K562 (cell line): ENCODE measurements around the gene SMARCA4. TPM values are rescaled to one million over a fixed set of nuclear protein-coding genes. Genes with fewer than 3 reads are reported as not detected.

Source experiments
- ARID3A ChIP-seq: IDR thresholded peaks from 2 replicates; pipeline ENCODE4 v1.6.1; 2012; ENCODE audit warnings: low read depth, low read length, improper control_type of control experiment, borderline replicate concordance
- CTBP1 ChIP-seq: fragments of 450-650 bp; IDR thresholded peaks from 2 replicates; pipeline ENCODE4 v1.6.1; 2016; ENCODE audit warnings: borderline replicate concordance
- E2F5 ChIP-seq: sonication (generic); formaldehyde crosslinking; IDR thresholded peaks from 2 replicates; pipeline ENCODE4 v1.8.0; 2022; ENCODE audit warnings: mild to moderate bottlenecking, missing genetic modification reagents
- HDAC8 ChIP-seq: fragments of 450-650 bp; IDR thresholded peaks from 2 replicates; pipeline ENCODE4 v1.6.1; 2016; ENCODE audit warnings: mild to moderate bottlenecking, missing genetic modification characterization, moderate library complexity, missing compliant biosample characterization
- KAT2B ChIP-seq: IDR thresholded peaks from one replicate; pipeline ENCODE4 v1.6.1; 2012; ENCODE audit warnings: low read depth, mild to moderate bottlenecking, control low read depth, inconsistent platforms, low read length, moderate library complexity
- MAZ ChIP-seq, 2 experiments: fragments of 450-650 bp in 1 of 2; sonication (generic) in 1 of 2; formaldehyde crosslinking; IDR thresholded peaks in 1 of 2; conservative IDR thresholded peaks in 1 of 2; 2 replicates each; pipeline versions ENCODE4 v1.4.0 to v1.5.0; 2020; ENCODE audit warnings: mild to moderate bottlenecking in 1 of 2, missing genetic modification reagents in 1 of 2
- MTA1 ChIP-seq: fragments of 450-650 bp; IDR thresholded peaks from 2 replicates; pipeline ENCODE4 v1.6.1; 2017; ENCODE audit warnings: borderline replicate concordance
- NFRKB ChIP-seq: fragments of 450-650 bp; IDR thresholded peaks from 2 replicates; pipeline ENCODE4 v1.6.1; 2016; ENCODE audit warnings: low read depth
- NRF1 ChIP-seq, 2 experiments: fragments of 450-650 bp; IDR thresholded peaks in 1 of 2; conservative IDR thresholded peaks in 1 of 2; 2 replicates each; pipeline ENCODE4 v1.6.1; 2014; ENCODE audit warnings: mild to moderate bottlenecking in 2 of 2
- PKNOX1 ChIP-seq: fragments of 450-650 bp; IDR thresholded peaks from 2 replicates; pipeline ENCODE4 v1.6.1; 2016
- POU5F1 ChIP-seq: fragments of 150-350 bp; IDR thresholded peaks from 2 replicates; pipeline ENCODE4 v1.6.1; 2014; ENCODE audit warnings: borderline replicate concordance, low read length, low read depth, mild to moderate bottlenecking; ENCODE audit not compliant: partially characterized antibody
- TARDBP ChIP-seq: fragments of 450-650 bp; IDR thresholded peaks from 2 replicates; pipeline ENCODE4 v1.6.1; 2016
- TSHZ1 ChIP-seq: fragments of 250-450 bp; sonication (Bioruptor Pico); IDR thresholded peaks from 2 replicates; pipeline ENCODE4 v1.4.0; 2020; ENCODE audit warnings: mild to moderate bottlenecking, moderate library complexity
- U2AF1 ChIP-seq: fragments of 200-400 bp; formaldehyde crosslinking; optimal IDR thresholded peaks from 2 replicates; pipeline ENCODE3; 2017; ENCODE audit warnings: mild to moderate bottlenecking, low read depth, low read length, moderate library complexity
- ZBTB12 ChIP-seq: fragments of 250-450 bp; sonication (Bioruptor Pico); IDR thresholded peaks from 2 replicates; pipeline ENCODE4 v1.4.0; 2020
- ZNF143 ChIP-seq: sonication (generic); formaldehyde crosslinking; IDR thresholded peaks from 2 replicates; pipeline ENCODE4 v1.9.0; 2022; ENCODE audit warnings: mild to moderate bottlenecking, missing genetic modification reagents
- ZNF174 ChIP-seq: fragments of 250-450 bp; sonication (Bioruptor Pico); IDR thresholded peaks from 2 replicates; pipeline ENCODE4 v1.4.0; 2020; ENCODE audit warnings: mild to moderate bottlenecking
- ZNF239 ChIP-seq: fragments of 250-450 bp; sonication (Bioruptor Pico); IDR thresholded peaks from 2 replicates; pipeline ENCODE4 v1.4.0; 2020; ENCODE audit warnings: mild to moderate bottlenecking
- ZNF408 ChIP-seq: fragments of 250-450 bp; sonication (Bioruptor Pico); IDR thresholded peaks from 2 replicates; pipeline ENCODE4 v1.4.0; 2020; ENCODE audit warnings: low read depth, mild to moderate bottlenecking, moderate library complexity
- ZNF707 ChIP-seq: fragments of 250-450 bp; sonication (Bioruptor Pico); conservative IDR thresholded peaks from 2 replicates; pipeline ENCODE4 v1.8.0; 2022; ENCODE audit warnings: inconsistent platforms, mild to moderate bottlenecking, moderate library complexity
- polyA plus RNA-seq, 8 experiments: library from polyadenylated mRNA; depleted of rRNA in 4 of 8; stranded (reverse) in 5 of 8; unstranded in 3 of 8; fragments of >200 nt; fragmentation: Nextera tagmentation in 2 of 8; fragmentation: Illumina TruSeq in 1 of 8; extraction: Ambion mirVana in 2 of 8; extraction: Trizol in 1 of 8; gene quantifications; 2 replicates each; pipeline versions ENCODE4 v1.2.1 to v1.2.3, GENCODE V29; 2011 to 2014; ENCODE audit warnings: inconsistent platforms in 1 of 8, missing spikeins in 1 of 8
- total RNA-seq, 7 experiments: library from RNA; depleted of rRNA in 6 of 7; stranded (reverse); fragments of >200 nt in 6 of 7; fragmentation: Illumina TruSeq in 2 of 7; extraction: Trizol in 2 of 7; gene quantifications; 2 replicates each; pipeline versions ENCODE4 v1.2.1 to v1.2.3, GENCODE V29; 2011 to 2021; ENCODE audit warnings: low replicate concordance in 1 of 7

SMARCA4 gene
- total and polyA plus RNA-seq, 9 of the 15 experiments (the other 6 are each of a cell fraction or from before 2014, with no cell fraction given): 19.3 to 207 (median 52.1) TPM

- TF ChIP-seq ARID3A (no peak), E2F5 (CRISPR knock-in tag) (no peak), ZNF239 (CRISPR knock-in tag) (no peak), KAT2B (no peak), PKNOX1 (no peak), CTBP1 (peak; percentile 40; the same call in 1 of the 2 replicates), ZNF408 (no peak), NRF1 (conservative IDR thresholded peaks at IDR 0.05 in 1 of 2, IDR thresholded peaks at IDR 0.05 in 1 of 2) (peak in 1 of 2 experiments; percentile 24; a peak in 2 of 4 replicates), TARDBP (no peak), POU5F1 (no peak), NFRKB (no peak; the same call in 1 of the 2 replicates), MAZ (CRISPR knock-in tag; conservative IDR thresholded peaks at IDR 0.05 in 1 of 2, IDR thresholded peaks at IDR 0.05 in 1 of 2) (peak; percentile 45 to 48), MTA1 (no peak), ZNF174 (CRISPR knock-in tag) (no peak), HDAC8 (tag) (no peak), ZNF143 (CRISPR knock-in tag) (no peak), ZBTB12 (CRISPR knock-in tag) (no peak), ZNF707 (CRISPR knock-in tag) (no peak), U2AF1 (no peak), TSHZ1 (CRISPR knock-in tag) (no peak)
These were observed 129.6 kb downstream of the SMARCA4 start (continued) for GRCh38 chr19:11090264-11090996.
